HG02970 (cell line): ENCODE data around the gene KYNU.
"Not testable (repeated sequence)": the region's sequence is repeated elsewhere in the genome, so short reads cannot be mapped to it uniquely, and the experiment has no call there.

Experiments used
- ATAC-seq: cut with Tn5 transposase; IDR thresholded peaks from one replicate; pipeline ENCODE4 v1.9.1; 2021; ENCODE audit warnings: mild to moderate bottlenecking, moderate library complexity, moderate number of reproducible peaks; ENCODE audit not compliant: unreplicated experiment, low FRiP score

The KYNU gene

DNA sequence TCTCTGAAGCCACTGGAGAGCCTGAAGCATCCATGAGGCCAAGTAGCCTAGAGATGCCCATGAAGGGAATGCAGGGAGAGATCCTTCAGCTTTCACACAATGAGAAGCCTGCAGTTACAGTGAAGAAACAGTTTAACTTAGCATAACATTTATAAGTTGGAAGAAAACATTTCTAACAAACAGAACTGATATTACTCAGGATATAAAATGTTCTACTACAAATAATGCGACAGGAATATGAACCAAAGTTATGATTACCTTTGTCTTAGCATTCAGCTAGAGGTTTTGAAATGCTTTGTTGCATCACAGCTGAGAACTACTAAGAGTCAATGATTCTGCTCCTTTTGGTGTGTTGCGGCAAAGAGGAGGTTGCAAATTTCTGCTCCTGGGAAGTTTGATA lies 6.9 kb upstream of the KYNU start:
- ATAC-seq = no peak

DNA sequence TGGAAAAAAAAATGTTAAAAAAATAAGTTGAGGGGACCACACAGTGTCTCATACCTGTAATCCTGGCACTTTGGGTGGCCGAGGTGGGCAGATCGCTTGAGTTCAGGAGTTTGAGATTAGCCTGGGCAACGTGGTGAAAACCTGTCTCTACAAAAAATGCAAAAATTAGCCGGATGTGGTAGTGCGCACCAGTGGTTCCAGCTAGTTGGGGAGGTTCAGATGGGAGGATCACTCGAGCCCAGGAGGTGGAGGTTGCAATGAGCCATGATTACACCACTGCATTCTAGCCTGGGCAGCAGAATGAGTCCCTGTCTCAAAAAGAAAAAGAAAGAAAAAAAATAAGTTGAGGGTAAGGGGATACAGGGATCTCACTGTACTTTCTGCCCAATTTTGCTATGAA lies 6.1 kb upstream of the KYNU start:
- ATAC-seq = no peak

- ATAC-seq = no peak
Measured at GRCh38 chr2:142872882-142873724, 4.4 kb upstream of the KYNU start.

- ATAC-seq = no peak
Measured at GRCh38 chr2:142873831-142874287, 3.6 kb upstream of the KYNU start.

- ATAC-seq = no peak
Measured at GRCh38 chr2:142874293-142874814, 3.1 kb upstream of the KYNU start.

- ATAC-seq = no peak
Measured at GRCh38 chr2:142875010-142875409, 2.5 kb upstream of the KYNU start.

- ATAC-seq = no peak
Measured at GRCh38 chr2:142875652-142876051, 1.8 kb upstream of the KYNU start.

- no peak for ATAC-seq
Measured at GRCh38 chr2:142876423-142876822, 1.0 kb upstream of the KYNU start.

DNA sequence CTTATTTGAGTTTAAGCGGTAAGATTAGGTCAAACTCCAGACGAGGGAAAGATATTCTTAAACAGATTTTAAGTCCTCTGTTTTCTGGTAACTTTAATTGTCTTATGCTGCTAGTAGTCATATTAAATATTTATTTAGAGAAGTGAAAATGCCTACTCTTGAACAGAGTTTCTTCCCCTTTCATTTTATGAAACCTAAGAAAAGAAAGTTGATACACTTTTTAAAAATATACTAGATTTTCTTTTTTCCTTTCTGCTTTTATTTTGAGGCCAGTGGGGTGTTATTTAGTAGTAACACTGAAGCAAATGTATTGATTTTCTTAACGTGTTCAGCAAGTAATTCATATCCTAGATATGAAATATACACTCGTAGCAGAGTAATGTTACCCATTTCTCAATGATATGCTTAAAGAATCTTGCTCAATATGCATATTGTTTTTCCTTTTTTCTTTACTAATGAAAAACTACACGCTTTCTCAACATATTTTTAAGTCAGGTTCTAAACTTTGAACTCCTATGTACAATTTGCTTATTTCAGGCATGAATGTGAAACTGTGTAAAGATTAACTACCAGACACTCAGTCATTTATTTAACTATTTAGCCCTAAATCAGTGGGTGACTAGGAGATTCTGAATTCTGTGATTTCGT lies 691 bp downstream of the KYNU start:
- no peak for ATAC-seq

- no peak for ATAC-seq
Measured at GRCh38 chr2:142879151-142879550, 1.7 kb downstream of the KYNU start.

- no peak for ATAC-seq
Measured at GRCh38 chr2:142880279-142880678, 2.8 kb downstream of the KYNU start.

DNA sequence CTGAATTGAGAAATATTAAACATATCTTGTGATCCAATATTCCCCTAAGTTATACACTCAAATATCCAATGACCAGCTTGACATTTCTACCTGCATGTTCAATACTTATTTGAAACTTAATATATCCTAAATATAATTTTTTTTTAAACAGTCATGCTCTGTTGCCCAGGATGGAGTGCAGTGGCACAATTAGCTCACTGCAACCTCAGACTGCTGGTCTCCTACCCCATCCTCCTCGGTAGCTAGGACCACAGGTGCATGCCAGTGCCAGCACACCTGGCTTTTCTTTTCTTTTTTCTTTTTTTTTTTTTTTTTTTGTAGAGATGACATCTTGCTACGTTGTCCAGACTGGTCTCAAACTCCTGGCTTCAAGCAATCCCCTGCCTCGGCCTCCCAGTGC lies 4.2 kb downstream of the KYNU start:
- ATAC-seq = no peak

- ATAC-seq = not testable (repeated sequence)
Measured at GRCh38 chr2:142882500-142882899, 5.0 kb downstream of the KYNU start.

- no peak for ATAC-seq
Measured at GRCh38 chr2:142883526-142883925, 6.1 kb downstream of the KYNU start.

- ATAC-seq = no peak
Measured at GRCh38 chr2:142885543-142885942, 8.1 kb downstream of the KYNU start.

- peak; percentile 99 for ATAC-seq
Measured at GRCh38 chr2:142892715-142893114, 15.3 kb downstream of the KYNU start.

DNA sequence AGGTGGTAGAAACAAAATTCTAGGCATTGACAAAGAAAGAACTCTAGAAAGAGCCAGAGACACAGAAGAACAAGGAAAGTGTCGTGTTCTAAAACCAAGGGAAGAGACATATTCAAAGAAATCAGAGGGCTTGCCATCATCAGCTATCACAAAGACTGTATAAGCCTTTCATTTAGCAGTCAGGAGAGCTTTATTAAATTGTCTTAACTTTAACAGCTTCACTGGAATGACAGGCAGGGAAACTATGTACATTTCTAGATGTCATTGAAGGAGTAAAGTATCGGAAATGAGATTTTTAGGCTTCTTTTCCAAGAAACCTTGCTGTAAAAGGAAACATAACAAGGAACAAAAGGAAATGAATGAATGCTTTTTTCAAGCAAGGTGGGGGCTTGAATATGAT lies 15.8 kb downstream of the KYNU start:
- no peak for ATAC-seq

GRCh38 chr2:142897807-142898206 lies 20.3 kb downstream of the KYNU start:
- no peak for ATAC-seq

DNA sequence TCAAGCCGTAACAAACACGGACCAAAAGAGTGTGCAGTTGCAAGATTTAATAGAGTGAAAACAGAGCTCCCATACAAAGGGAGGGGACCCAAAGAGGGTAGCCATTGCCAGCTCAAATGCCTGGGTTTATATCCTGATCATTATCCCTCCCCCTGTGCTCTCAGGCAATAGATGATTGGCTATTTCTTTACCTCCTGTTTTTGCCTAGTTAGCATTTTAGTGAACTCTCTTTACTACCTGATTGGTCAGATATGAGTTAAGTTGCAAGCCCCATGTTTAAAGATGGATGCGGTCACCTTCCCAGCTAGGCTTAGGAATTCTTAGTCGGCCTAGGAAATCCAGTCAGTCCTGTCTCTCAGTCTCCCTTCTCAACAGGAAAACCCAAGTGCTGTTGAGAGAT lies 22.9 kb downstream of the KYNU start:
- ATAC-seq = not testable (repeated sequence)

- ATAC-seq = no peak
Measured at GRCh38 chr2:142901780-142902179, 24.3 kb downstream of the KYNU start.

- ATAC-seq = not testable (repeated sequence)
Measured at GRCh38 chr2:142903726-142904125, 26.3 kb downstream of the KYNU start.

- ATAC-seq = no peak
Measured at GRCh38 chr2:142907653-142908052, 30.2 kb downstream of the KYNU start.
